DND-41 (cell line): Measurements from ENCODE around the gene FXYD7.

ENCODE experiments used
- ATAC-seq: fragments of 200-7000 bp; cut with Tn5 transposase; 3 replicates; pipeline ENCODE4 v1.9.1; 2021; ENCODE audit warnings: low read depth; ENCODE audit not compliant: insufficient read depth
- DNase-seq: peaks from one replicate; pipeline ENCODE4 v3.0.0-alpha.2; 2020
- H2AFZ ChIP-seq: 2 replicates; pipeline ENCODE4 v1.6.0; 2012; ENCODE audit warnings: low read depth, low read length
- H3K27ac ChIP-seq: 2 replicates; pipeline ENCODE4 v1.5.1; 2012; ENCODE audit warnings: low read length, inconsistent platforms
- H3K27me3 ChIP-seq: fragments of 200-600 bp; sonication (generic); 2 replicates; pipeline ENCODE4 v1.6.0; 2012; ENCODE audit warnings: low read length, mild to moderate bottlenecking, inconsistent platforms; ENCODE audit not compliant: insufficient read depth, poor library complexity
- H3K36me3 ChIP-seq: 2 replicates; pipeline ENCODE4 v1.5.1; 2012; ENCODE audit warnings: low read length, inconsistent platforms; ENCODE audit not compliant: insufficient read depth
- H3K4me1 ChIP-seq: 2 replicates; pipeline ENCODE4 v1.5.1; 2012; ENCODE audit warnings: mild to moderate bottlenecking, low read length; ENCODE audit not compliant: insufficient read depth
- H3K4me2 ChIP-seq: 2 replicates; pipeline ENCODE4 v1.6.0; 2012; ENCODE audit warnings: mild to moderate bottlenecking, moderate library complexity, low read length, inconsistent platforms; ENCODE audit not compliant: insufficient read depth
- H3K4me3 ChIP-seq, 2 experiments: fragments of 200-600 bp in 1 of 2; shearing (Covaris generic) in 1 of 2; 2 replicates each; pipeline ENCODE4 v1.5.1; 2012 to 2016; ENCODE audit warnings: inconsistent platforms in 2 of 2, low read length in 2 of 2, mild to moderate bottlenecking in 2 of 2, low read depth in 1 of 2, moderate library complexity in 1 of 2
- H3K79me2 ChIP-seq: 2 replicates; pipeline ENCODE4 v1.6.0; 2012; ENCODE audit warnings: low read length, inconsistent platforms; ENCODE audit not compliant: insufficient read depth
- H3K9ac ChIP-seq: 2 replicates; pipeline ENCODE4 v1.6.0; 2012; ENCODE audit warnings: low read depth, mild to moderate bottlenecking, inconsistent platforms, low read length, moderate library complexity
- H3K9me3 ChIP-seq: 2 replicates; pipeline ENCODE4 v1.5.1; 2012; ENCODE audit warnings: low read length, moderate library complexity, mild to moderate bottlenecking, inconsistent platforms; ENCODE audit not compliant: insufficient read depth, severe bottlenecking
- H4K20me1 ChIP-seq: 2 replicates; pipeline ENCODE4 v1.6.0; 2012; ENCODE audit warnings: low read length; ENCODE audit not compliant: insufficient read depth
- EZH2 ChIP-seq: IDR thresholded peaks from 3 replicates; pipeline ENCODE4 v1.6.1; 2012; ENCODE audit warnings: borderline replicate concordance, low read depth, mild to moderate bottlenecking, moderate library complexity, low read length, inconsistent platforms; ENCODE audit not compliant: severe bottlenecking
- TF ChIP-seq, protein P1 (sequence below): IDR thresholded peaks from 2 replicates; pipeline ENCODE4 v1.5.1; 2012; ENCODE audit warnings: borderline replicate concordance, low read length, moderate library complexity, mild to moderate bottlenecking; ENCODE audit not compliant: poor library complexity, severe bottlenecking; ENCODE audit errors: extremely low read depth

Gene FXYD7

DNA sequence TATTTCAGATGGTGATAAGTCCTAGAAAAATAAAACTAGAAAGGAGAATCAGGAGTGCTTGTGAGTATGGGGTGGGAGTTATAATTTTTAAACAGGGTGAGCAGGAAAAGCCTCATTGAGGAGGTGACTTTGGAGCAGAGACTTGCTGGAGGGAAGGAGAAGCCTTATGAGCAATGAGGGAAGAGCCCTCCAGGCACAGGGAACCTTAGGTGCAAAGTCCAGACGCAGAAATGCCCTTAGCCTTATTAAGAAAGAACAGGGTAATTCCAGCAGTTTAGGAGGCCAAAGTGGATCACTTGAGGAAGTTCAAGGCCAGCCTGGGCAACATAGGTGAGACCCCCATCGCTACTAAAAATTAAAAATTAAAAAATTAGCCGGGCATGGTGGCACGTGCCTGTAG lies 48.4 kb upstream of the FXYD7 start:
- ATAC-seq: no peak
- Histone ChIP-seq H3K27me3 (no peaks in the 10 kb centered on the region), H3K9ac (no peak overlapping the region), H3K4me2 (no peak overlapping the region), H3K9me3 (no peaks in the 10 kb centered on the region), H3K27ac (no peak overlapping the region), H3K4me1 (no peaks in the 10 kb centered on the region), H2AFZ (no peak overlapping the region), H3K79me2 (no peaks in the 10 kb centered on the region), H3K36me3 (no peaks in the 10 kb centered on the region), H3K4me3 (no peak overlapping the region), H4K20me1 (no peaks in the 10 kb centered on the region)
- DNase-seq: no peak
- TF ChIP-seq, protein P1, sequence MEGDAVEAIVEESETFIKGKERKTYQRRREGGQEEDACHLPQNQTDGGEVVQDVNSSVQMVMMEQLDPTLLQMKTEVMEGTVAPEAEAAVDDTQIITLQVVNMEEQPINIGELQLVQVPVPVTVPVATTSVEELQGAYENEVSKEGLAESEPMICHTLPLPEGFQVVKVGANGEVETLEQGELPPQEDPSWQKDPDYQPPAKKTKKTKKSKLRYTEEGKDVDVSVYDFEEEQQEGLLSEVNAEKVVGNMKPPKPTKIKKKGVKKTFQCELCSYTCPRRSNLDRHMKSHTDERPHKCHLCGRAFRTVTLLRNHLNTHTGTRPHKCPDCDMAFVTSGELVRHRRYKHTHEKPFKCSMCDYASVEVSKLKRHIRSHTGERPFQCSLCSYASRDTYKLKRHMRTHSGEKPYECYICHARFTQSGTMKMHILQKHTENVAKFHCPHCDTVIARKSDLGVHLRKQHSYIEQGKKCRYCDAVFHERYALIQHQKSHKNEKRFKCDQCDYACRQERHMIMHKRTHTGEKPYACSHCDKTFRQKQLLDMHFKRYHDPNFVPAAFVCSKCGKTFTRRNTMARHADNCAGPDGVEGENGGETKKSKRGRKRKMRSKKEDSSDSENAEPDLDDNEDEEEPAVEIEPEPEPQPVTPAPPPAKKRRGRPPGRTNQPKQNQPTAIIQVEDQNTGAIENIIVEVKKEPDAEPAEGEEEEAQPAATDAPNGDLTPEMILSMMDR: no peak
- no peak for TF ChIP-seq EZH2

DNA sequence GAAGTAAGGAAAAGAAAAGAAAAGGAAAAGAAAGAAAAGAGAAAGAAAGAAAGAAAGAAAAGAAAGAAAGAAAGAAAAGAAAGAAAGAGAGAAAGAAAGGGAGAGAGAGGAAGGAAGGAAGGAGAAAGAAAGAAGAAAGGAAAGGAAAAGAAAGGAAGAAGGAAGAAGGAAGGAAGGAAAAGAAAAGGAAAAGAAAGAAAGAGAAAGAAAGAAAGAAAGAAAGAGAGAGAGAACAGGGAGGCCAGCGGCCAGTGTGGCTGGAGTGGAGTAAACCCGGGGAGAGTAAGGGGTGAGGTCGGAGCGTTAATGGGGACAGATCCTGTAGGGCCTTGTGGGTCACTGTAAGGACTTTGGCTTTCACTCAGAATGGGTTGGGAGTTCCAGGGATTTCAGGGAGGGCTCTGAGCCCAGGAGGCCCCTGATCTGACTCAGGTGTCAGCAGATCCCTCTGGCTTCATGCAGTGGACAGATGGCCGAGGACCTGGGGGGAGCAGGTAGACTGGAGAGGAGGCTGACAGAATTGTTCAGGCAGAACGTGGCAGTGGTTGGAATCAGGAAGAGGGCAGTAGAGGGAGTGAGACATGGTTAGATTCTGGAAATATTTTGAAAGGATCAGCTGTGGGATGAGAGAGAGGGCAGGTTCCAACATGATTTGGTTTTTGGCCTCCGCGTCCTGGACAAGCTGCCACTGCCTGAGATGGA lies 47.2 kb upstream of the FXYD7 start:
- Histone ChIP-seq H2AFZ (no peak overlapping the region), H3K4me1 (no peaks in the 10 kb centered on the region), H3K27me3 (no peaks in the 10 kb centered on the region), H3K4me2 (no peak overlapping the region), H3K4me3 (no peak overlapping the region), H4K20me1 (no peaks in the 10 kb centered on the region), H3K79me2 (no peaks in the 10 kb centered on the region), H3K27ac (no peak overlapping the region), H3K9ac (no peak overlapping the region), H3K36me3 (no peaks in the 10 kb centered on the region), H3K9me3 (no peaks in the 10 kb centered on the region)
- ATAC-seq (no peak), DNase-seq (no peak)
- TF ChIP-seq EZH2: no peak
- TF ChIP-seq, protein P1: no peak

DNA sequence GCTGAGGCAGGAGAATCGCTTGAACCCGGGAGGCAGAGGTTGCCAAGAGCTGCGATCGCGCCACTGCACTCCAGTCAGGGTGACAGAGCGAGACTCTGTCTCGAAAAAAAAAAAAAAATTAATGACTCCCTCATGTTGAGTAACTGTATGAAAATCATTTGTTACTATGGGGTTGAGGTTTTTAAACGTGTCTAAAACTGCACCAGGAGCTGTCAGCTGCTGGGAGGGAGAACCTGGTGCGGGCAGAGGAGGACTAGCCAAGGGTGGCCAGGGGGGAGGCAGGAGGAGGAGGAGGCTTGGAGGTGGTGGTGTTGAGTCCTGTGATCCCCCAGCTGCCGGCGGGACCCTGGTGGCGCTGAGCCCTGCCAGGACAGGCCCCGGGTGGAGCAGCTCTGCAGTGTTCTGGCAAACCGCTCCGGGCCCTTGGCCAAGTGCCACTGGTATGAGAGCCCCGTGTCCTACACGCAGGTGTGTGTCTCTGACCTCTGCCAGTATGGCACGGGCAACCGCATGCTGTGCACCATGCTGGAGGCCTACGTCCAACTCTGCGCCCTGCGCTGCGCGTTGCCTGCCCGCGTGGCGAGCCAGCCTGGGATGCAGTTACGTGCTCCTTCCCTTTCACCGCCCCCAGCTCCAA lies 44.5 kb upstream of the FXYD7 start:
- Histone ChIP-seq H3K27me3 (no peaks in the 10 kb centered on the region), H3K9me3 (no peaks in the 10 kb centered on the region), H2AFZ (no peak overlapping the region), H4K20me1 (no peaks in the 10 kb centered on the region), H3K4me3 (no peak overlapping the region), H3K4me1 (no peaks in the 10 kb centered on the region), H3K4me2 (no peak overlapping the region), H3K27ac (no peak overlapping the region), H3K36me3 (no peaks in the 10 kb centered on the region), H3K79me2 (no peaks in the 10 kb centered on the region), H3K9ac (no peak overlapping the region)
- DNase-seq: no peak
- no peak for TF ChIP-seq EZH2
- TF ChIP-seq, protein P1: no peak
- ATAC-seq: no peak
